Measurements from ENCODE around the gene TMEM170B. TPM values are rescaled to one million over a fixed set of nuclear protein-coding genes. Genes with fewer than 3 reads are reported as not detected.

The TMEM170B gene
- polyA plus RNA-seq, 3 donors = 11.7 to 33.4 (median 19.7) TPM

- no CpG with 5 or more reads among the region's 5 CpGs for WGBS (ENCODE audit: insufficient coverage)
- H3K4me3 ChIP-seq (replicated peaks in 1 of 3; ENCODE audit: low read depth in 2 of 3, low read length in 3 of 3) = peak overlapping the region in 1 of 3 experiments; percentile 26
- H3K27ac ChIP-seq (ENCODE audit: low read depth in 1 of 2, low read length in 2 of 2) = peak overlapping the region in 1 of 2 donors; percentile 2
- no peaks in the 10 kb centered on the region for H4K20me1 ChIP-seq (ENCODE audit: insufficient read depth, low read length)
- Mint-ChIP-seq H3K36me3 (no peaks in the 10 kb centered on the region), H3K4me1 (peaks cover 20% of the 10 kb centered on the region), H3K4me3 (peak overlapping the region in 1 of 2 donors; percentile 33), H3K27me3 (ENCODE audit: low read depth in 3 of 3) (peaks cover 0 to 4% (median 0%) of the 10 kb centered on the region in 3 donors), H3K27ac (peak overlapping the region in 3 of 7 donors; percentile 14 to 74 (median 52)), H3K9me3 (peaks cover 0 to 2% (median 1%) of the 10 kb centered on the region in 7 donors)
- H3K9ac ChIP-seq (ENCODE audit: insufficient read depth, low read length, poor library complexity, severe bottlenecking) = no peak overlapping the region
- no peak for TF ChIP-seq CTCF (IDR thresholded peaks at IDR 0.05)
- peak overlapping the region; percentile 29 for H3K4me2 ChIP-seq (replicated peaks; ENCODE audit: extremely low read depth, low read length, poor library complexity, severe bottlenecking)
- H3K9me3 ChIP-seq (replicated peaks in 1 of 2; ENCODE audit: control insufficient read depth in 1 of 2, insufficient read depth in 1 of 2, low read length in 2 of 2) = no peaks in the 10 kb centered on the region
- no peaks in the 10 kb centered on the region for H3K27me3 ChIP-seq (ENCODE audit: control insufficient read depth in 2 of 2, insufficient read depth in 2 of 2, low read length in 2 of 2)
- intact Hi-C loops (cut with micrococcal nuclease) = no loop called here
- peaks cover 13 to 17% of the 10 kb centered on the region in 2 donors for H3K4me1 ChIP-seq (ENCODE audit: control insufficient read depth in 1 of 2, insufficient read depth in 2 of 2, low read length in 2 of 2)
- H3K79me2 ChIP-seq (ENCODE audit: insufficient read depth, low read length) = no peaks in the 10 kb centered on the region
- H2AFZ ChIP-seq (ENCODE audit: insufficient read depth, low read depth, low read length, poor library complexity, severe bottlenecking) = peak overlapping the region; percentile 72
- DNase-seq = no peak
- H3K36me3 ChIP-seq (replicated peaks in 1 of 2; ENCODE audit: control insufficient read depth in 1 of 2, insufficient read depth in 2 of 2, low read length in 2 of 2) = no peaks in the 10 kb centered on the region
Observed at GRCh38 chr6:11604836-11605506, 67.4 kb downstream of the TMEM170B start.

- H3K4me3 Mint-ChIP-seq = peak overlapping the region in 1 of 2 donors; percentile 33
- Histone ChIP-seq H3K4me2 (replicated peaks; ENCODE audit: extremely low read depth, low read length, poor library complexity, severe bottlenecking) (peak overlapping the region; percentile 29), H3K27ac (ENCODE audit: low read depth in 1 of 2, low read length in 2 of 2) (peak overlapping the region in 1 of 2 donors; percentile 2), H3K79me2 (ENCODE audit: insufficient read depth, low read length) (no peaks in the 10 kb centered on the region), H3K4me3 (replicated peaks in 1 of 3; ENCODE audit: low read depth in 2 of 3, low read length in 3 of 3) (peak overlapping the region in 1 of 3 experiments; percentile 26), H4K20me1 (ENCODE audit: insufficient read depth, low read length) (no peaks in the 10 kb centered on the region), H3K4me1 (ENCODE audit: control insufficient read depth in 1 of 2, insufficient read depth in 2 of 2, low read length in 2 of 2) (peaks cover 13 to 17% of the 10 kb centered on the region in 2 donors), H3K36me3 (replicated peaks in 1 of 2; ENCODE audit: control insufficient read depth in 1 of 2, insufficient read depth in 2 of 2, low read length in 2 of 2) (no peaks in the 10 kb centered on the region), H2AFZ (ENCODE audit: insufficient read depth, low read depth, low read length, poor library complexity, severe bottlenecking) (no peak overlapping the region), H3K27me3 (ENCODE audit: control insufficient read depth in 2 of 2, insufficient read depth in 2 of 2, low read length in 2 of 2) (no peaks in the 10 kb centered on the region), H3K9ac (ENCODE audit: insufficient read depth, low read length, poor library complexity, severe bottlenecking) (no peak overlapping the region), H3K9me3 (replicated peaks in 1 of 2; ENCODE audit: control insufficient read depth in 1 of 2, insufficient read depth in 1 of 2, low read length in 2 of 2) (no peaks in the 10 kb centered on the region)
- H3K27me3 Mint-ChIP-seq (ENCODE audit: low read depth in 3 of 3) = peaks cover 0 to 4% (median 0%) of the 10 kb centered on the region in 3 donors
- no peak for DNase-seq
- intact Hi-C loops (cut with micrococcal nuclease) = no loop called here
- peaks cover 20% of the 10 kb centered on the region for H3K4me1 Mint-ChIP-seq
- TF ChIP-seq CTCF (IDR thresholded peaks at IDR 0.05) = no peak
- H3K36me3 Mint-ChIP-seq = no peaks in the 10 kb centered on the region
- peaks cover 0 to 2% (median 0%) of the 10 kb centered on the region in 7 donors for H3K9me3 Mint-ChIP-seq
- 100% methylated on average over 1 of the region's 4 CpGs for WGBS (ENCODE audit: insufficient coverage)
- H3K27ac Mint-ChIP-seq = peak overlapping the region in 1 of 7 donors; percentile 13
Observed at GRCh38 chr6:11605507-11605905, 68.0 kb downstream of the TMEM170B start.
